ENCODE results near the gene KRT40.

DNA sequence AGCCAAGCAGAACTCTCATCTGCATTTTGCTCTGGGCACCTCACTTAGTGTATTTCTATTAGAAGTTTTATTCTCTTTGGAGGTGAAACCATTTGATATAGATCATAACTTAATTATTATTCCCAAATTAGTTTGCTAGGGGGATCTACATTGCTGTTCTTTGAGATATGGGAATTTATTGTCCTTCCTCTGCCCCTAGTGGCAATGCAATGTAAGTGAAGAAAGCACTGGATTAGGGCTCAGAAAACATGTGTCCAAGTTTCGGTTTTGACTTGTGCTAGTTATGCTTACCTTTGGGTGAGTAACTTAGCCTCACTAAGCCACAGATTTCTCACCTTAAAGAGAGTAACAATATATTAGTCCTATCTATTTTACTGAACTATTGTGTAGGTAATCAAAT, 20.3 kb downstream of the KRT40 start:
- TF ChIP-seq, protein P1, sequence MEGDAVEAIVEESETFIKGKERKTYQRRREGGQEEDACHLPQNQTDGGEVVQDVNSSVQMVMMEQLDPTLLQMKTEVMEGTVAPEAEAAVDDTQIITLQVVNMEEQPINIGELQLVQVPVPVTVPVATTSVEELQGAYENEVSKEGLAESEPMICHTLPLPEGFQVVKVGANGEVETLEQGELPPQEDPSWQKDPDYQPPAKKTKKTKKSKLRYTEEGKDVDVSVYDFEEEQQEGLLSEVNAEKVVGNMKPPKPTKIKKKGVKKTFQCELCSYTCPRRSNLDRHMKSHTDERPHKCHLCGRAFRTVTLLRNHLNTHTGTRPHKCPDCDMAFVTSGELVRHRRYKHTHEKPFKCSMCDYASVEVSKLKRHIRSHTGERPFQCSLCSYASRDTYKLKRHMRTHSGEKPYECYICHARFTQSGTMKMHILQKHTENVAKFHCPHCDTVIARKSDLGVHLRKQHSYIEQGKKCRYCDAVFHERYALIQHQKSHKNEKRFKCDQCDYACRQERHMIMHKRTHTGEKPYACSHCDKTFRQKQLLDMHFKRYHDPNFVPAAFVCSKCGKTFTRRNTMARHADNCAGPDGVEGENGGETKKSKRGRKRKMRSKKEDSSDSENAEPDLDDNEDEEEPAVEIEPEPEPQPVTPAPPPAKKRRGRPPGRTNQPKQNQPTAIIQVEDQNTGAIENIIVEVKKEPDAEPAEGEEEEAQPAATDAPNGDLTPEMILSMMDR (IDR thresholded peaks at IDR 0.05), result peak in 3 of 4 experiments; percentile 32 to 48 (median 46)
- no peak for TF ChIP-seq POLR2A (IDR thresholded peaks at IDR 0.05)
